ENCODE data around the gene HELZ2.
A peak's percentile ranks its signal among the peaks of the same experiment; 100 is the strongest.
"Not testable (repeated sequence)": the region's sequence is repeated elsewhere in the genome, so short reads cannot be mapped to it uniquely, and the experiment has no call there.

HELZ2 gene

GRCh38 chr20:63577317-63577894 lies 3.4 kb upstream of the HELZ2 start:
- DNase-seq = no peak

GRCh38 chr20:63576311-63576710 lies 2.3 kb upstream of the HELZ2 start:
- DNase-seq = no peak

- DNase-seq = no peak
Observed at GRCh38 chr20:63574829-63575743, 1.0 kb upstream of the HELZ2 start.

GRCh38 chr20:63573647-63574131 lies 350 bp downstream of the HELZ2 start:
- no peak for DNase-seq

- no peak for DNase-seq
Observed at GRCh38 chr20:63572788-63573646, 1.0 kb downstream of the HELZ2 start.

- DNase-seq = no peak
Observed at GRCh38 chr20:63572071-63572787, 1.8 kb downstream of the HELZ2 start.

- not testable (repeated sequence) for DNase-seq
Observed at GRCh38 chr20:63571087-63571478, 3.0 kb downstream of the HELZ2 start.

GRCh38 chr20:63570281-63571086 lies 3.6 kb downstream of the HELZ2 start:
- no peak for DNase-seq

GRCh38 chr20:63568986-63569949 lies 4.8 kb downstream of the HELZ2 start:
- peak; percentile 76 for DNase-seq

GRCh38 chr20:63568170-63568981 lies 5.7 kb downstream of the HELZ2 start:
- DNase-seq = no peak

- no peak for DNase-seq
Observed at GRCh38 chr20:63567386-63568169, 6.5 kb downstream of the HELZ2 start.

- DNase-seq = no peak
Observed at GRCh38 chr20:63567136-63567385, 7.0 kb downstream of the HELZ2 start.

- DNase-seq = no peak
Observed at GRCh38 chr20:63566395-63567135, 7.5 kb downstream of the HELZ2 start.

GRCh38 chr20:63565699-63566335 lies 8.2 kb downstream of the HELZ2 start:
- DNase-seq = no peak

- DNase-seq = no peak
Observed at GRCh38 chr20:63565021-63565698, 8.9 kb downstream of the HELZ2 start.

- no peak for DNase-seq
Observed at GRCh38 chr20:63564036-63564810, 9.8 kb downstream of the HELZ2 start.
